KOPT-K1 (cell line): ENCODE data around the gene C1orf226.

Source experiments
- H3K27ac ChIP-seq: fragments of 200-600 bp; sonication (generic); 2 replicates; pipeline ENCODE4 v1.5.1; 2016; ENCODE audit warnings: antibody characterized with exemption, mild to moderate bottlenecking, low read depth, low read length; ENCODE audit not compliant: poor library complexity, severe bottlenecking
- H3K36me3 ChIP-seq: fragments of 200-600 bp; sonication (generic); 2 replicates; pipeline ENCODE4 v1.5.1; 2017; ENCODE audit warnings: antibody characterized with exemption, mild to moderate bottlenecking, low read length, moderate library complexity; ENCODE audit not compliant: insufficient read depth
- H3K9me3 ChIP-seq: fragments of 200-600 bp; sonication (generic); 2 replicates; pipeline ENCODE4 v1.5.1; 2017; ENCODE audit warnings: antibody characterized with exemption, low read length, mild to moderate bottlenecking; ENCODE audit not compliant: insufficient read depth, poor library complexity, severe bottlenecking

The C1orf226 gene

GRCh38 chr1:162371611-162372010, 9.9 kb upstream of the C1orf226 start:
- Histone ChIP-seq H3K36me3 (no peaks in the 10 kb centered on the region), H3K27ac (no peak overlapping the region)

GRCh38 chr1:162372159-162373071, 9.1 kb upstream of the C1orf226 start:
- H3K27ac ChIP-seq: no peak overlapping the region

More at GRCh38 chr1:162371611-162372010, 9.9 kb upstream of the C1orf226 start:
- no peaks in the 10 kb centered on the region for H3K9me3 ChIP-seq

GRCh38 chr1:162373072-162373427, 8.5 kb upstream of the C1orf226 start:
- Histone ChIP-seq H3K36me3 (no peaks in the 10 kb centered on the region), H3K27ac (no peak overlapping the region), H3K9me3 (no peaks in the 10 kb centered on the region)

More at GRCh38 chr1:162372159-162373071, 9.1 kb upstream of the C1orf226 start:
- Histone ChIP-seq H3K9me3 (no peaks in the 10 kb centered on the region), H3K36me3 (no peaks in the 10 kb centered on the region)

GRCh38 chr1:162373541-162374260, 7.8 kb upstream of the C1orf226 start:
- Histone ChIP-seq H3K27ac (no peak overlapping the region), H3K36me3 (no peaks in the 10 kb centered on the region), H3K9me3 (no peaks in the 10 kb centered on the region)

- Histone ChIP-seq H3K27ac (no peak overlapping the region), H3K9me3 (no peaks in the 10 kb centered on the region), H3K36me3 (no peaks in the 10 kb centered on the region)
Observed at GRCh38 chr1:162374406-162374805, 7.1 kb upstream of the C1orf226 start.

GRCh38 chr1:162375463-162375862, 6.1 kb upstream of the C1orf226 start:
- Histone ChIP-seq H3K36me3 (no peaks in the 10 kb centered on the region), H3K9me3 (no peaks in the 10 kb centered on the region)

GRCh38 chr1:162376691-162377090, 4.8 kb upstream of the C1orf226 start, which contains the start of gene SPATA46:
SPATA46 (minus strand) TSS chr1:162376854; CDS start chr1:162376790, 64 bp downstream.
- H3K27ac ChIP-seq: no peak within 1 kb of the TSS
- no peaks in the 10 kb centered on the region for H3K9me3 ChIP-seq
- H3K36me3 ChIP-seq: no peaks in the 10 kb centered on the region

More at GRCh38 chr1:162375463-162375862, 6.1 kb upstream of the C1orf226 start:
- no peak overlapping the region for H3K27ac ChIP-seq

- Histone ChIP-seq H3K36me3 (no peaks in the 10 kb centered on the region), H3K9me3 (no peaks in the 10 kb centered on the region), H3K27ac (no peak overlapping the region)
Observed at GRCh38 chr1:162380061-162380846, 1.3 kb upstream of the C1orf226 start.

- Histone ChIP-seq H3K27ac (no peak overlapping the region), H3K36me3 (no peaks in the 10 kb centered on the region), H3K9me3 (no peaks in the 10 kb centered on the region)
Observed at GRCh38 chr1:162381941-162382750, 618 bp downstream of the C1orf226 start.

GRCh38 chr1:162383091-162383490, 1.6 kb downstream of the C1orf226 start:
- H3K9me3 ChIP-seq: no peaks in the 10 kb centered on the region
- no peak overlapping the region for H3K27ac ChIP-seq
- no peaks in the 10 kb centered on the region for H3K36me3 ChIP-seq

GRCh38 chr1:162383516-162383915, 2.0 kb downstream of the C1orf226 start:
- Histone ChIP-seq H3K9me3 (no peaks in the 10 kb centered on the region), H3K36me3 (no peaks in the 10 kb centered on the region), H3K27ac (no peak overlapping the region)

GRCh38 chr1:162384116-162384515, 2.6 kb downstream of the C1orf226 start:
- Histone ChIP-seq H3K9me3 (no peaks in the 10 kb centered on the region), H3K36me3 (no peaks in the 10 kb centered on the region), H3K27ac (no peak overlapping the region)

- Histone ChIP-seq H3K9me3 (no peaks in the 10 kb centered on the region), H3K36me3 (no peaks in the 10 kb centered on the region), H3K27ac (no peak overlapping the region)
Observed at GRCh38 chr1:162384601-162385279, 3.2 kb downstream of the C1orf226 start.

GRCh38 chr1:162385280-162385623, 3.7 kb downstream of the C1orf226 start:
- Histone ChIP-seq H3K36me3 (no peaks in the 10 kb centered on the region), H3K9me3 (no peaks in the 10 kb centered on the region), H3K27ac (no peak overlapping the region)
